OCI-LY3 (cell line): Measurements from ENCODE around the gene WWOX.

Source experiments
- EZH2phosphoT487 ChIP-seq: fragments of 200-600 bp; shearing (Covaris generic); IDR thresholded peaks from 2 replicates; pipeline ENCODE4 v1.6.1; 2018; ENCODE audit warnings: antibody characterized with exemption, mixed run types, low read depth
- TF ChIP-seq, protein P1 (sequence below): fragments of 200-600, 300-600 bp; sonication (generic); IDR thresholded peaks from 2 replicates; pipeline ENCODE4 v1.5.1; 2014; ENCODE audit warnings: antibody characterized with exemption, low read length, low read depth

DNA sequence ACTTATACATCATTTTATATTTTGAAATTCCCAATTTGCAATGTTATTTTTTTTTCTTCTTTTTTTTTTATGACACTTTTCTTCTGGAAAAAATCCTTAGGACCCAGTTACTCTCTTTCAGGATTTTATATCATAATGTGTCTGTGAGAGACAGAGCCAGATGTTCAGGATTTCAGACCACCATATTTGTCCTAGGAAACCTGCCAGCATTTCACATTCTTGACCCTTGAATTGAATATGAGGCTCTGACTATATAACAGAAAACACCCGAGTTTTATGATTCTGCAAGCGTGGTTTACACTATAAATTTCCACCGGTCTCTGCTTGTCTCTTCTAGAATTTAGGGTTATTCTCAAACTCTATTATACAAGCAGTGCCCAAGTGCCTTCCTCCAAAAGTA lies 621.0 kb downstream of the WWOX start:
- TF ChIP-seq, protein P1, sequence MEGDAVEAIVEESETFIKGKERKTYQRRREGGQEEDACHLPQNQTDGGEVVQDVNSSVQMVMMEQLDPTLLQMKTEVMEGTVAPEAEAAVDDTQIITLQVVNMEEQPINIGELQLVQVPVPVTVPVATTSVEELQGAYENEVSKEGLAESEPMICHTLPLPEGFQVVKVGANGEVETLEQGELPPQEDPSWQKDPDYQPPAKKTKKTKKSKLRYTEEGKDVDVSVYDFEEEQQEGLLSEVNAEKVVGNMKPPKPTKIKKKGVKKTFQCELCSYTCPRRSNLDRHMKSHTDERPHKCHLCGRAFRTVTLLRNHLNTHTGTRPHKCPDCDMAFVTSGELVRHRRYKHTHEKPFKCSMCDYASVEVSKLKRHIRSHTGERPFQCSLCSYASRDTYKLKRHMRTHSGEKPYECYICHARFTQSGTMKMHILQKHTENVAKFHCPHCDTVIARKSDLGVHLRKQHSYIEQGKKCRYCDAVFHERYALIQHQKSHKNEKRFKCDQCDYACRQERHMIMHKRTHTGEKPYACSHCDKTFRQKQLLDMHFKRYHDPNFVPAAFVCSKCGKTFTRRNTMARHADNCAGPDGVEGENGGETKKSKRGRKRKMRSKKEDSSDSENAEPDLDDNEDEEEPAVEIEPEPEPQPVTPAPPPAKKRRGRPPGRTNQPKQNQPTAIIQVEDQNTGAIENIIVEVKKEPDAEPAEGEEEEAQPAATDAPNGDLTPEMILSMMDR, result no peak
- TF ChIP-seq EZH2phosphoT487, result no peak
